T-helper 1 cell treated with Interleukin-12 subunit alpha and Interleukin-12 subunit beta and Interleukin-4 antibody, amounts not matched to agents 30 μg/mL and 1 μg/mL, for 36 hours (primary cell): Measurements from ENCODE around the gene RUNDC1.
"Not testable (repeated sequence)": the region's sequence is repeated elsewhere in the genome, so short reads cannot be mapped to it uniquely, and the experiment has no call there.

Experiments used
- H3K27ac Mint-ChIP-seq: one replicate; pipeline ENCODE4 v1.8.0; 2021; ENCODE audit warnings: mild to moderate bottlenecking, mixed read lengths
- H3K27me3 Mint-ChIP-seq: one replicate; pipeline ENCODE4 v1.8.0; 2021; ENCODE audit warnings: low read depth, mixed read lengths
- H3K36me3 Mint-ChIP-seq: one replicate; pipeline ENCODE4 v1.8.0; 2021; ENCODE audit warnings: low read depth, mixed read lengths
- H3K4me1 Mint-ChIP-seq: one replicate; pipeline ENCODE4 v1.8.0; 2021; ENCODE audit warnings: low read depth, mixed read lengths
- H3K4me3 Mint-ChIP-seq: one replicate; pipeline ENCODE4 v1.8.0; 2021; ENCODE audit warnings: mild to moderate bottlenecking, moderate library complexity, mixed read lengths
- H3K9me3 Mint-ChIP-seq: one replicate; pipeline ENCODE4 v1.8.0; 2021; ENCODE audit warnings: mixed read lengths

The RUNDC1 gene

DNA sequence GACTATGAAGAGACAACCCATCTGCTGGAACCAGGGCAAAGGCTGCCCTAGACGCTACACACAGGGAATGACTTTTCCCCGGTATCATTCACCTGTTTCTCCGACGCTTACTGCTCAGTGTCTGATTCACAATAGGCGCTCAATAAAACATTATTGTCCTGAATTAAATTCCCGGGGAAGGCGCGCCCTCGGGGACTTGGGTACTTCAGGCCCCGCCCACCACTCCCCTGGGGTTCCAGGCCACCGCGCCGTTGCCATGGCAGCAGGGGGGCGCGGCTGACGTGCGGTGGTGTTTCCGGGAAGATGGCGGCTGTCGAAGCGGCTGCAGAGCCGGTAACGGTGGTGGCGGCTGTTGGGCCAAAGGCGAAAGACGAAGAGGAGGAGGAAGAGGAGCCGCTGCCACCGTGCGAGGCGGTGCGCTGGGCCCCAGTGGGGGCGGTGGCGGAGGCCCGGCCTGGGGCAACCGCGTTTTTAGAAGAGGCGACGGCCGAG is at the start of gene RUNDC1:
RUNDC1 (plus strand) TSS at position 292 of the 492 bp plus-strand sequence; CDS start at position 304, 12 bp downstream.
- Mint-ChIP-seq H3K27ac (peak within 1 kb of the TSS; percentile 97), H3K27me3 (no peaks in the 10 kb centered on the region), H3K4me3 (peak within 1 kb of the TSS; percentile 96), H3K36me3 (peaks cover 15% of the 10 kb centered on the region), H3K9me3 (no peaks in the 10 kb centered on the region), H3K4me1 (peaks cover 22% of the 10 kb centered on the region)

DNA sequence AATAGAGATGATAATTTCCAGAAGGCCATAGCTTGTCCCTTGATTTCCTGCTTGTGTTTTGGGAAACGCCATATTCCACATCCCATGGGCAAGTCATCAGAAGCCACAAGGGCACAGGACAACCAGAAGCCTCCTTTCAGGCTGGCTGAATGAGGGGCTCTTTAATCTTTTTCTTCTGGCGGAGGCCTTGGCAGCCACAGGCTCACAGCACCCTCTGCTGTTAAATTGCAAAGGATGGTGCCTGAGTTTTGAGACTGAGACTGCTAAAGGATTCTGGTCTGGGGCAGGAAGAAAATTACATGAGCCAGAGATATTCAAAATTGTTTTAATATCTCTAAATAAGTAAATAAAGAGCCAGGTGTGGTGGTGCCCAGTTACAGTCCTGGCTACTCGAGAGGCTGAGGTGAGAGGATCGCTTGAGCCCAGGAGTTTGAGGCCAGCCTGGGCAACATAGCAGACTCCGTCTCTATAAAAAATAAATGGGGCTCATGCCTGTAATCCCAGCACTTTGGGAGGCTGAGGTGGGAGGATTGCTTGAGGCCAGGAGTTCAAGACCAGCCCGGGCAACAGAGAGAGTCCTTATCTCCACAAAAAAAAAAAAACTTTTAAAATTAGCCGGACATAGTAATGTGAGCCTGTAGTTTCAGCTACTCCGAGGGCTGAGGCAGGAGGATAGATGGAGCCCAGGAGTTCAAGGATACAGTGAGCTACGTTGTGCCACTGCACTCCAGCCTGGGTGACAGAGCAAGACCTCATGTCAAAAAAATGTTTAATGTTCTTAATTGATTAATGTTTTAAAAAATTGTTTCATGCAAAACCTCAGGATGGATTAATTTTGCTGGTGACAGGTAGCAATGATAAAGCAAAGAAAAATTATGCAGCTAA is 42.4 kb upstream of the RUNDC1 start:
- no peak overlapping the region for H3K27ac Mint-ChIP-seq
- no peaks in the 10 kb centered on the region for H3K9me3 Mint-ChIP-seq
- H3K27me3 Mint-ChIP-seq: peaks cover 4% of the 10 kb centered on the region
- H3K4me3 Mint-ChIP-seq: no peak overlapping the region
- H3K36me3 Mint-ChIP-seq: no peaks in the 10 kb centered on the region
- no peaks in the 10 kb centered on the region for H3K4me1 Mint-ChIP-seq

DNA sequence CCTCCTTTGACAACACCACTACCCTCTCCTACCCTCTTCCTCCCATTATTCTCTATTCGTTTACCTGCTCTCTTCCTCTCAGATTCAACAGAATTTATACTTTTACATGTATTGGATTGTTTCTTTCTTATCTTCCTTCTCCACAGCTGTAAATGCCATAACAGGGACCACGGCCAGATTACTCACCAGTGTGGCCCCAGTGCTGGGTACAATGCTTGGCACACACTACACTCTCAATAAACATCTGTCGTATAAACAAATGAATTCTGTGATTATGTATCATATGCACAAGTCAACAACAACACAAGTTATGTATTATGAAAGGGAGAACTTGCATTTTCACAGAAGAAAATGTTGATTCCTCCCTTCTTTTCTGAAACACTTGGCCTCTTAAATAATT is 36.2 kb upstream of the RUNDC1 start:
- H3K36me3 Mint-ChIP-seq: peaks cover 7% of the 10 kb centered on the region
- no peak overlapping the region for H3K27ac Mint-ChIP-seq
- H3K27me3 Mint-ChIP-seq: no peaks in the 10 kb centered on the region
- no peak overlapping the region for H3K4me3 Mint-ChIP-seq
- no peaks in the 10 kb centered on the region for H3K9me3 Mint-ChIP-seq
- H3K4me1 Mint-ChIP-seq: no peaks in the 10 kb centered on the region

DNA sequence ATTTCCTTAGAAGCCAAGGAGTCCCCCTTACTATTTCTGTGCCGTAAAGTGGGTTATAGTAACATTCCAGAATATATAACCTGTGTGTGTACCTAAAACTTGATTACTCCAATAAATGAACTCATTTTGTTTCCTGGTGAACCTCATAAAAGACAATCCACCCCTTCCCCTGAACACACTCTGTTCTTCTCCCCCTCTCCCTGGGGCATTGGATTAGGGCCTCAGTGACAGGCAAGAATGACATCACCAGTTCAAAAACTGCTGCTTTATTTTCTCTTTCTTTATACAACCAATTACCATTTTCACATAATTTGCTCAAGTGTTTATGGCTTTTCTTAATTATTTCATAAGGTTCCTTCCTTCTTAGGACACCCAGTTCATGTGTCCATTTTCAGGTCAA is 33.6 kb upstream of the RUNDC1 start:
- H3K4me3 Mint-ChIP-seq: no peak overlapping the region
- peaks cover 18% of the 10 kb centered on the region for H3K36me3 Mint-ChIP-seq
- H3K27ac Mint-ChIP-seq: no peak overlapping the region
- peaks cover 3% of the 10 kb centered on the region for H3K4me1 Mint-ChIP-seq
- no peaks in the 10 kb centered on the region for H3K27me3 Mint-ChIP-seq
- no peaks in the 10 kb centered on the region for H3K9me3 Mint-ChIP-seq

DNA sequence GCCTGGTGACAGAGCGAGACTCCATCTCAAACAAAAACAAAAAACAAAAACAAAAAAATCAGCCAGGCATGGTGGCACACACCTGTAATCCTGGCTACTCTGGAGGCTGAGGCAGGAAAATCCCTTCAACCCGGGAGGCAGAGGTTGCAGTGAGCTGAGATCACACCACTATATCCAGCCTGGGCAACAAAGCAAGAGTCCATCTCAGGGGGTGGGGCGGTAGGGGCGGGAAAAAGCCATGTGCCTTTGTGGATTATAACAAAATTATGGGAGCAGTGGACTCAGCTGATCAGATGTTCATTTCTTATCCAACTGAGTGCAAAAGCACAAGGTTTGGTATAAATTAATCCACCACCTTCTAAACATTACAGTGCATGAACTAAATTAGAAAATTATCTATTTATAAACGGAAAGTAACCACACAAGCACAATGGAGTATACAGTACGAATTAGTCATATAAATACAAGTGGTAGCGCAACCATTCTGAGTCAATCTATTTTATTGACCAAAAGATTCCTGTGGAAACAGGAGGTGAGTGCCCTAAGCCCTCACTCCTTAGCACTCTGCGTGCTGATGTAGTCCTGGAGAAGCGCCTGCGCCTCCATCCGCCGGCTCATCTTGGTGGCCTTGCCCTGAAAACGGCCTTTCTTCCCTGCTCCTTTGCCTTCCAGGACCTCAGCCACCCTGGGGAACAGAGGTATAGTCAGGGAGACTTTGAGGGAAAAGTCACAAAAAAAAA is 30.2 kb upstream of the RUNDC1 start:
- Mint-ChIP-seq H3K36me3 (peaks cover 31% of the 10 kb centered on the region), H3K4me3 (no peak overlapping the region), H3K4me1 (peaks cover 6% of the 10 kb centered on the region), H3K27me3 (no peaks in the 10 kb centered on the region), H3K27ac (no peak overlapping the region), H3K9me3 (no peaks in the 10 kb centered on the region)

DNA sequence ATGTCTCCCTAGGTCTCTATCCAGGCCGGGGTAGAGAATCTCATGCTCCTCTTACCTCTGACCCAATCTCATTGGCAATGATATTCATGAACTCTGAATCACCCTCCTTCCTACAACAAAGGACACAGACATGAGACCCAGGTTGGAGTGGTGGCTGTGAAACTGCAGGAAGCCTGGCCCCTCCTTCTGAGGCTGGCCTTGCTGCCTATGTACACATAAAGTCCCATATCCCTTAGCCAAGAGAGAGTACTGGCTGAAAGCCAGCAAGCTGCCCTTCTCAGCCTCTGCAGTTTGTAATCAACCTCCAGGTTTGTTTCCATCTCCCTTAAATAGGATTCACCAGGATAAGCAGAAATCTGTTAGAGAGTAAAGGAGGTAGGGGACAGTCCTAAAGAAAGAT is 26.7 kb upstream of the RUNDC1 start:
- Mint-ChIP-seq H3K4me3 (no peak overlapping the region), H3K27me3 (no peaks in the 10 kb centered on the region), H3K9me3 (no peaks in the 10 kb centered on the region), H3K36me3 (peaks cover 42% of the 10 kb centered on the region), H3K27ac (no peak overlapping the region), H3K4me1 (peaks cover 7% of the 10 kb centered on the region)

DNA sequence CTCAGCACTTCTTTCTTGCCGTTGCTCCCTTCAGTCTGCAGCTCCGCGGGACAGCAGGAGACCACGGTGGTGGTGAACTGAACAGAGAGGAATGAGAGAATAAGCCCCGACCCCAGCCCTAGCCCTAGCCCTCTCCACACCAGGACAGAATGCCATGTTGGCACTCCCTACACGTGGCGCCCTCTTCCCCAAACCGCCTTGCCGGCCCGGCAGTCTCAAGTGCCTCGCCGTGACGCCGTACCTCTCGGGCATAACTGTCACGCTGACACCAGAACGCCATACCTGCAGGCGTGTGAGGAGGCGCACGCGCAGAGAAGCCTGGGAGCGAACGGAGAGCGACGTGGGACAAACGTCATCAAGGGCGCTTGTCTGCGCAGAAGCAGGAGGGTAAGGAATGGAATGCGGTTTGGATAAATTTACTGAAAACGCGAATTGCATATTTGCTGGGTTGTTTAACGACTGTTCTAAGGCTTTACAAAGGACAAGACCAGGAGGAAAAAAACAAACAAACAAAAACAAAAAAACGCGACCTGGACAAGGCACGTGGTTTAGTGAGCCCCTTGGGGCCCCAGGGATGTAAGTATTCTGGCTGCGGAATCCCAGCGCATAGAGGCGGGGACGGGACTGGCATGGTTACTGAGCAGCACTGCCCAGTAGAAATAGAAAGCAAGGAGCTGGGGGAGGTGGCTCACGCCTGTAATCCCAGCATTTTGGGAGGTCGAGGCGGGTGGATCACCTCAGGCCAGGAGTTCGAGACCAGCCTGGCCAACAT is 16.0 kb upstream of the RUNDC1 start, which contains the start of gene AARSD1:
AARSD1 (minus strand) TSS at position 294 of the 772 bp plus-strand sequence; CDS start at position 280, 14 bp downstream.
- Mint-ChIP-seq H3K27ac (peak within 1 kb of the TSS; percentile 84), H3K36me3 (peaks cover 12% of the 10 kb centered on the region), H3K9me3 (no peaks in the 10 kb centered on the region), H3K4me1 (peaks cover 11% of the 10 kb centered on the region), H3K4me3 (peak within 1 kb of the TSS; percentile 90), H3K27me3 (no peaks in the 10 kb centered on the region)

DNA sequence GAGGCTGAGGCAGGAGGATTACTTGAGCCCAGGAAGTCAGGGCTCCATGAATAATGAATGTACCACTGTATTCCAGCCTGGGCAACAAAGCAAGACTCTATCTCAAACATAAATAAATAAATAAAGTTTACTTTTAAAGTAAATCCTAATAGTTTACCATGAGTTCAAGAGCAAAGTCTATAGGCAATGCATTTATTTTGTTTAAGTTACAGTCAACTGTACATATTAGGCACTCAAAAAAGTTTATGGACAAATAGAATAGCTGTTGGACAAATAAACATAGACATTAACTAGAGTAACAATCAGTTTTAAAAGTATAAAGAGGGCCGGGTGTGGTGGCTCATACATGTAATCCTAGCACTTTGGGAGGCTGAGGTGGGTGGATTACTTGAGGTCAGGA is 12.4 kb upstream of the RUNDC1 start:
- Mint-ChIP-seq H3K9me3 (no peaks in the 10 kb centered on the region), H3K4me3 (no peak overlapping the region), H3K36me3 (no peaks in the 10 kb centered on the region), H3K4me1 (peaks cover 11% of the 10 kb centered on the region), H3K27me3 (no peaks in the 10 kb centered on the region), H3K27ac (no peak overlapping the region)

DNA sequence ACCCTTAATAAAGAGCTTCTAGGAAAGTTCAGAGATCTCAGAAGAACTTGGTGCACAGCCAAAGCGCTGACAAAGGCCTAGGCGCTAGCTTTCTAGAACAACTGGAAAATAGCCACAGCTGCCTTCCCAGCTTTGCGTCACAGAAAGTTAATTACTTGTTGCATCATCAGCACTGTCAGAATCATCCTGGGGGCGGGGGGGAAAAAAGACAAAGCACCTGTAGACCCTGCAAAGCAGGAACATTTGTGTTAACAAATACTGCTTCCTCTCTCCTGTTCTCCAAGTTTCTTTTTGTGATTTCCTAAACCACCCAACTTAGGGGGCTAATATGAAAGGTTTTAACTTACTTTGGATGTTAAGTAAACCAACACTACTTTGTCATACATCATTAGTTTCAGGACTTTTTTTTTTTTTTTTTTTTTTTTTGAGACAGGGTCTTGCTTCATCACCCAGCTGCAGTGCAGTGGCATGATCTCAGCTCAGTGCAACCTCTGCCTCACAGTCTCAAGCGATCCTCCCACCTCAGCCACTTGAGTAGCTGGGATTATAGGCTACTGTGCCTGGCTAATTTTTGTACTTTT is 11.3 kb upstream of the RUNDC1 start:
- no peak overlapping the region for H3K4me3 Mint-ChIP-seq
- H3K9me3 Mint-ChIP-seq: no peaks in the 10 kb centered on the region
- peaks cover 5% of the 10 kb centered on the region for H3K4me1 Mint-ChIP-seq
- H3K36me3 Mint-ChIP-seq: no peaks in the 10 kb centered on the region
- H3K27ac Mint-ChIP-seq: no peak overlapping the region
- H3K27me3 Mint-ChIP-seq: no peaks in the 10 kb centered on the region

DNA sequence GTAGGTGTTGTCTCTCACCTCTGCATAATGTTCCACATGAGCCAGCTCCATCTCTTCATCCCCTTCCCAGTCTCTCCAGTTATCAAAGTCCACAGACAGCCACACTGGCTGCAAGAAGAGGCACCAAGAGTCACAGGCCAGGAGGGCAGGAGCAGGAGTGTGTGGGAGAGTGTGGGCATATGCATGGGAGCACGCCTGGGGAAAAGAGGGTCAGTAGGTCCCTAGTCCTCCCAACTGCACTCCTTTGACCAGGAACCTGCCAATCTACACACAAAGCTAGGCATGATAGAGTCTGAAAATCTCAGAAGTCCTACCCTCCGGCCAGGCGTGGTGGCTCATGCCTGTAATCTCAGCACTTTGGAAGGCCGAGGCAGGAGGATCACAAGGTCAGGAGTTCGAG is 8.8 kb upstream of the RUNDC1 start:
- Mint-ChIP-seq H3K27ac (no peak overlapping the region), H3K9me3 (no peaks in the 10 kb centered on the region)

DNA sequence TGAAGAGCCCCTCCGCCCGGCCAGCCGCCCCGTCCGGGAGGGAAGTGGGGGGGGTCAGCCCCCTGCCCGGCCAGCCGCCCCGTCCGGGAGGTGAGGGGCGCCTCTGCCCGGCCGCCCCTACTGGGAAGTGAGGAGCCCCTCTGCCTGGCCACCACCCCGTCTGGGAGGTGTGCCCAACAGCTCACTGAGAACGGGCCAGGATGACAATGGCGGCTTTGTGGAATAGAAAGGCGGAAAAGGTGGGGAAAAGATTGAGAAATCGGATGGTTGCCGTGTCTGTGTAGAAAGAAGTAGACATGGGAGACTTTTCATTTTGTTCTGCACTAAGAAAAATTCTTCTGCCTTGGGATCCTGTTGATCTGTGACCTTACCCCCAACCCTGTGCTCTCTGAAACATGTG is 7.0 kb upstream of the RUNDC1 start:
- H3K9me3 Mint-ChIP-seq, H3K36me3 Mint-ChIP-seq, H3K4me1 Mint-ChIP-seq, H3K27me3 Mint-ChIP-seq, H3K4me3 Mint-ChIP-seq, H3K27ac Mint-ChIP-seq: not testable (repeated sequence)

More for the DNA sequence above, 8.8 kb upstream of the RUNDC1 start:
- peaks cover 3% of the 10 kb centered on the region for H3K4me1 Mint-ChIP-seq
- H3K36me3 Mint-ChIP-seq: no peaks in the 10 kb centered on the region
- H3K4me3 Mint-ChIP-seq: no peak overlapping the region
- H3K27me3 Mint-ChIP-seq: no peaks in the 10 kb centered on the region

DNA sequence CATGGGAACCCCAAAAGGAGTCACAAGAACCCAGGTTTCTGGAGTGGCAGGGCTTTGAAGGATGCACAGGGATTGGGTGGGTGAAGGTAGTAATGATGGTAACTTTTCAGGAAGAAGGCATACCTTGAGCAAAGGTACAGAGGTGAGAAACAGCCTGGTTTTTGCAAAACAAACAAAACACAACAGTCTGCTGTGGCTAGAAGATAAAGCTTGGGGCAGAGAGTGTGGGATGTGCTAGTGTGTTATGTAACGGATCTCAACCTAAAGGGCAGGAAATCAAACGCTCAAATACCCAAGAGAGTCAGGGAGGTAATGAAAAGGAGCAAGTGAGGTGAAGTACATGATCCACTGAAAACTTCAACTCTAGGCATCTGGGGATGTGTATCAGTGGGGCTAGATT is 5.1 kb upstream of the RUNDC1 start:
- peaks cover 11% of the 10 kb centered on the region for H3K4me1 Mint-ChIP-seq
- no peaks in the 10 kb centered on the region for H3K9me3 Mint-ChIP-seq
- H3K27ac Mint-ChIP-seq: peak overlapping the region; percentile 10
- no peak overlapping the region for H3K4me3 Mint-ChIP-seq
- no peaks in the 10 kb centered on the region for H3K27me3 Mint-ChIP-seq
- H3K36me3 Mint-ChIP-seq: peaks cover under 1% of the 10 kb centered on the region

DNA sequence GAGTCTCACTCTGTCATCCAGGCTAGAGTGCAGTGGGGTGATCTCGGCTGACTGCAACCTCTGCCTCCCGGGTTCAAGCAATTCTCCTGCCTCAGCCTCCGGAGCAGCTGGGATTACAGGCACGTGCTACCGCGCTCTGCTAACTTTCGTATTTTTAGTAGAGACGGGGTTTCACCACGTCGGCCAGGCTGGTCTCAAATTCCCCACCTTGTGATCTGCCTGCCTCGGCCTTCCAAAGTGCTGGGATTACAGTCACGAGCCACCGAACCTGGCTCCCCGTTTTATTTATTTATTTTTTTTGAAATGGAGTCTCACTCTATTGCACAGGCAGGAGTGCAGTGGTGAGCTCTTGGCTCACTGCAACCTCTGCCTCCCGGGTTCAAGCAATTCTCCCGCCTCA is 4.7 kb upstream of the RUNDC1 start:
- not testable (repeated sequence) for H3K36me3 Mint-ChIP-seq, H3K27ac Mint-ChIP-seq, H3K9me3 Mint-ChIP-seq, H3K4me3 Mint-ChIP-seq, H3K27me3 Mint-ChIP-seq
- peaks cover 13% of the 10 kb centered on the region for H3K4me1 Mint-ChIP-seq
